RWPE1 (cell line): ENCODE measurements around the gene BMP7.

Experiments
- CTCF ChIA-PET: fragments of 350-600 bp; sonication (Branson Sonifier 250); formaldehyde crosslinking; extraction: SDS; loops from one replicate; lab custom pipeline; 2021; lab: Yijun Ruan, JAX
- POLR2A ChIA-PET: fragments of 400-600 bp; formaldehyde crosslinking; extraction: SDS; loops from one replicate; lab custom pipeline; 2020; ENCODE audit warnings: antibody characterized with exemption; ENCODE audit not compliant: low non-redundant PET; lab: Yijun Ruan, JAX
- DNase-seq: peaks from one replicate; pipeline ENCODE4 v3.0.0; 2012; ENCODE audit warnings: low spot score
- H3K27ac ChIP-seq: fragments of 450-650 bp; 2 replicates; pipeline ENCODE4 v1.5.1; 2017
- CTCF ChIP-seq: fragments of 450-650 bp; conservative IDR thresholded peaks from 2 replicates; pipeline ENCODE4 v1.5.1; 2017; ENCODE audit warnings: low read depth, mild to moderate bottlenecking

The BMP7 gene

GRCh38 chr20:57213291-57213690 lies 53.1 kb downstream of the BMP7 start:
- peak overlapping the region; percentile 70 for H3K27ac ChIP-seq
- TF ChIP-seq CTCF, result no peak
- POLR2A ChIA-PET, result interaction anchor here (0.7 kb wide), 1 partner anchor 1819 kb away, joined by 3 read pairs; the partner anchor contains the start of gene ATP5F1E
- CTCF ChIA-PET, result interaction anchor here (0.5 to 1.1 kb wide), 5 partner anchors 11 to 1021 kb away, joined by 3 to 4 read pairs (median 3); no protein-coding TSS in a partner anchor
- no peak for DNase-seq

- no peak for TF ChIP-seq CTCF
- H3K27ac ChIP-seq, result peak overlapping the region; percentile 70
- POLR2A ChIA-PET, result interaction anchor here (0.7 kb wide), 1 partner anchor 1819 kb away, joined by 3 read pairs; the partner anchor contains the start of gene ATP5F1E
- CTCF ChIA-PET, result interaction anchor here (0.5 to 1.1 kb wide), 5 partner anchors 11 to 1022 kb away, joined by 3 to 4 read pairs (median 3); no protein-coding TSS in a partner anchor
- DNase-seq, result peak; percentile 100
Observed at GRCh38 chr20:57212534-57213276, 53.7 kb downstream of the BMP7 start.

- H3K27ac ChIP-seq, result peak overlapping the region; percentile 70
- POLR2A ChIA-PET, result no interaction called here
- DNase-seq, result no peak
- CTCF ChIA-PET, result no interaction called here
- no peak for TF ChIP-seq CTCF
Observed at GRCh38 chr20:57211908-57212533, 54.4 kb downstream of the BMP7 start.

- CTCF ChIA-PET, result no interaction called here
- TF ChIP-seq CTCF, result no peak
- no peak overlapping the region for H3K27ac ChIP-seq
- POLR2A ChIA-PET, result no interaction called here
- DNase-seq, result no peak
Observed at GRCh38 chr20:57211406-57211805, 55.0 kb downstream of the BMP7 start.

- no peak for DNase-seq
- POLR2A ChIA-PET, result no interaction called here
- CTCF ChIA-PET, result interaction anchor here (0.6 kb wide), 1 partner anchor 10 kb away, joined by 4 read pairs; no protein-coding TSS in a partner anchor
- TF ChIP-seq CTCF, result no peak
- no peak overlapping the region for H3K27ac ChIP-seq
Observed at GRCh38 chr20:57210911-57211280, 55.5 kb downstream of the BMP7 start.

GRCh38 chr20:57210054-57210910 lies 56.2 kb downstream of the BMP7 start:
- ChIA-PET POLR2A (no interaction called here), CTCF (interaction anchor here (0.6 kb wide), 1 partner anchor 9 kb away, joined by 4 read pairs; no protein-coding TSS in a partner anchor)
- DNase-seq, result no peak
- TF ChIP-seq CTCF, result no peak
- no peak overlapping the region for H3K27ac ChIP-seq
